ENCODE data around the gene DLL4. TPM values are rescaled to one million over a fixed set of nuclear protein-coding genes. Genes with fewer than 3 reads are reported as not detected.
"Not testable (repeated sequence)": the region's sequence is repeated elsewhere in the genome, so short reads cannot be mapped to it uniquely, and the experiment has no call there.

Gene DLL4
- total RNA-seq, 2 experiments from 2014 or later = not detected

DNA sequence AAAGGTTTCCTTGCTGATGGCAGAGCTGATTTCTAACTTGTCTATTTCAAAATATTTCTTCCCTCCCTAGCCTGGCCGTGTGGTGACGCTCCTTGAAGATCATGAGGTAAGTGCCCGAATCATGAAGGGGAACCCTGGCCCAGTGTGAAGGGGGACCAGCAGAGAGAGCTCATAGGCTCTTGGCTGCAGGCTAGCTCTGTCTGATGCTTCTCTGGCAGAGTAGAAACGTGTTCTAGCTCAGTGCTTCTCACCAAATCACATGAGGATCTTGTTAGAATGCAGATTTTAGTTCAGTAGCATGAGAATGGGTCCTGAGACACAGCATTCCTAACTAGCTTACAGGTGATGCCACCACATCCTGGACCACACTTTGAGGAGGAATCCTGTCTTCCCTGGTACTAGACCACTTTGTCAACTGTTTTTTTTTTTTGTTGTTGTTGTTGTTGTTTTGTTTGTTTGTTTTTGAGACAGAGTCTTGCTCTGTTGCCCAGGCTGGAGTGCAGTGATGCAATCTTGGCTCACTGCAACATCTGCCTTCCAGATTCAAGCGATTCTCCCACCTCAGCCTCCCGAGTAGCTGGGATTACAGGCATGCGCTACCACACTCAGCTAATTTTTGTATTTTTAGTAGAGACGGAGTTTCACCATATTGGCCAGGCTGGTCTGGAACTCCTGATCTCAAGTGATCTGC lies 25.2 kb downstream of the DLL4 start:
- Mint-ChIP-seq H3K4me3 (peak overlapping the region; percentile 88), H3K4me1 (peaks cover 44% of the 10 kb centered on the region), H3K36me3 (ENCODE audit: low read depth) (peaks cover 24% of the 10 kb centered on the region), H3K27ac (peak overlapping the region; percentile 66)
- CTCF ChIA-PET = interaction anchor here (0.7 to 5.6 kb wide), 6 partner anchors 10 to 1322 kb away, joined by 3 to 48 read pairs (median 10); partner anchors contain the start of gene CHP1
- not testable (repeated sequence) for H3K9me3 Mint-ChIP-seq, H3K27me3 Mint-ChIP-seq, DNase-seq
- POLR2A ChIA-PET = interaction anchor here (0.6 to 3.7 kb wide), 7 partner anchors 12 to 460 kb away, joined by 3 to 50 read pairs (median 3); partner anchors contain the start of genes CHP1, NUSAP1 and OIP5

DNA sequence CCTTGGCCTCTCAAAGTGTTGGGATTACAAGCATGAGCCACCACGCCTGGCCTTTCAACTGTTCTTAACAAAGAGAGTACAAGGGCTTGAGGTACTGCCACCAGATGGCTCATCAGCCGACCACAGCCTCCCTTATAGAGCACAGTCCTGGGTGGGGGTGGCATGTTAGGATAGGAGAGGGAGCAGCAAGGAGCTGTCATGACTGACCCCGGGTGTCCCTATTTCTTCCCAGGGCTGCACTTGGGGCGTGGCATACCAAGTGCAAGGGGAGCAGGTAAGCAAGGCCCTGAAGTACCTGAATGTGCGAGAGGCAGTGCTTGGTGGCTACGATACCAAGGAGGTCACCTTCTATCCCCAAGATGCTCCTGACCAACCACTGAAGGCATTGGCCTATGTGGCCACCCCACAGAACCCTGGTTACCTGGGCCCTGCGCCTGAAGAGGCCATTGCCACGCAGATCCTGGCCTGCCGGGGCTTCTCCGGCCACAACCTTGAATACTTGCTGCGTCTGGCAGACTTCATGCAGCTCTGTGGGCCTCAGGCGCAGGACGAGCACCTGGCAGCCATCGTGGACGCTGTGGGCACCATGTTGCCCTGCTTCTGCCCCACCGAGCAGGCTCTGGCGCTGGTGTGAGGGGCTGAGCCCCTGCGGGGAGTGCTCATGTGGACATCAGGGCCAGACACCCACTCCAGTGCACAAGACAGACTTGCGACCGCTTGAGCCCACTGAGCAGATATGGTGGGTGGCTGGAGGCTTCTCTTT lies 26.2 kb downstream of the DLL4 start:
- no peak for DNase-seq
- Mint-ChIP-seq H3K4me1 (peaks cover 46% of the 10 kb centered on the region), H3K9me3 (no peaks in the 10 kb centered on the region), H3K4me3 (peak overlapping the region; percentile 88), H3K36me3 (ENCODE audit: low read depth) (peaks cover 24% of the 10 kb centered on the region), H3K27ac (no peak overlapping the region), H3K27me3 (no peaks in the 10 kb centered on the region)
- ChIA-PET CTCF (interaction anchor here (0.7 to 5.6 kb wide), 4 partner anchors 14 to 1321 kb away, joined by 3 to 48 read pairs (median 8); no protein-coding TSS in a partner anchor), POLR2A (no interaction called here)

DNA sequence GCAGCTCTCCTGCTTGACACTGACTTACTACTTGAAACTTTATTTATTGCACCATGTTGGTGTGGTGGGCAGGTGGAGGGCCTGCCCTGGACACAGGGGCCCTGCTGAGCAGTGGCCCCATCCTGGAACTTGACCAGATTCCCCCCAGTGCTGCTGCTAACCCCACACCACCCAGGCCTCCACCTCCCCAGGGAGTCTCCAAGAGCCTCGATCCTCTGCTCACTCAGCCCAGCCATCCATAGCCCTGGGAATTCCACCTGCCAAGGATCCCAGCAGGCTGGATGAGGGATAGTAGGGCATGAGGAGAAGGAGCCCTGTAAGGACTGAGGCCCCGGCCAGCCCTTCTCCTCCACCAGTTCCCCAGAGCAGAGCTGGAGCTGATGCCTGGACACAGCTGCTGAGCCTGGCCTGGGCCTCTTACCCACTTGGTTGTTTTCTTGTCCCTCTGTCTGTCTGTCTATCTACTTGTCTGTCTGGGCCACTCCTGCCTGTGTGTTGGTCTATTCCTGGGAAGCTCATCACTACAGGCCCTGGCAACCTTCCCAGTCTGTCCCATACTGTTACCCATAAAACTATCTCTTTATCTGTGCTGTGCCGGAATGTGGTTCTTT lies 26.9 kb downstream of the DLL4 start:
- peak overlapping the region; percentile 41 for H3K4me3 Mint-ChIP-seq

GRCh38 chr15:40956541-40956982 lies 27.4 kb downstream of the DLL4 start:
- Mint-ChIP-seq H3K4me1 (peaks cover 45% of the 10 kb centered on the region), H3K27me3 (no peaks in the 10 kb centered on the region), H3K9me3 (no peaks in the 10 kb centered on the region), H3K27ac (no peak overlapping the region), H3K36me3 (ENCODE audit: low read depth) (peaks cover 24% of the 10 kb centered on the region), H3K4me3 (no peak overlapping the region)
- ChIA-PET POLR2A (interaction anchor here (1.5 kb wide), 1 partner anchor 14 kb away, joined by 3 read pairs; no protein-coding TSS in a partner anchor), CTCF (interaction anchor here (1.5 kb wide), 2 partner anchors 15 to 26 kb away, joined by 4 to 6 read pairs; no protein-coding TSS in a partner anchor)
- DNase-seq = no peak

More for the DNA sequence above, 26.9 kb downstream of the DLL4 start:
- Mint-ChIP-seq H3K27ac (no peak overlapping the region), H3K36me3 (ENCODE audit: low read depth) (peaks cover 24% of the 10 kb centered on the region), H3K9me3 (no peaks in the 10 kb centered on the region), H3K27me3 (no peaks in the 10 kb centered on the region), H3K4me1 (peaks cover 46% of the 10 kb centered on the region)
- CTCF ChIA-PET = interaction anchor here (1.5 kb wide), 2 partner anchors 14 to 26 kb away, joined by 4 to 6 read pairs; no protein-coding TSS in a partner anchor
- POLR2A ChIA-PET = interaction anchor here (1.5 kb wide), 1 partner anchor 13 kb away, joined by 3 read pairs; no protein-coding TSS in a partner anchor
- no peak for DNase-seq

- Mint-ChIP-seq H3K27me3 (no peaks in the 10 kb centered on the region), H3K36me3 (ENCODE audit: low read depth) (peaks cover 24% of the 10 kb centered on the region), H3K27ac (no peak overlapping the region), H3K4me1 (peaks cover 40% of the 10 kb centered on the region), H3K4me3 (no peak overlapping the region), H3K9me3 (no peaks in the 10 kb centered on the region)
- CTCF ChIA-PET = interaction anchor here (1.5 kb wide), 2 partner anchors 15 to 27 kb away, joined by 4 to 6 read pairs; no protein-coding TSS in a partner anchor
- POLR2A ChIA-PET = interaction anchor here (1.5 kb wide), 1 partner anchor 14 kb away, joined by 3 read pairs; no protein-coding TSS in a partner anchor
- DNase-seq = no peak
Observed at GRCh38 chr15:40957041-40957555, 28.0 kb downstream of the DLL4 start.

GRCh38 chr15:40957581-40958051 lies 28.5 kb downstream of the DLL4 start:
- Mint-ChIP-seq H3K4me1 (peaks cover 35% of the 10 kb centered on the region), H3K36me3 (ENCODE audit: low read depth) (peaks cover 24% of the 10 kb centered on the region), H3K9me3 (no peaks in the 10 kb centered on the region), H3K27me3 (no peaks in the 10 kb centered on the region), H3K4me3 (no peak overlapping the region), H3K27ac (no peak overlapping the region)
- CTCF ChIA-PET = interaction anchor here (1.5 kb wide), 1 partner anchor 16 kb away, joined by 6 read pairs; no protein-coding TSS in a partner anchor
- no peak for DNase-seq
- POLR2A ChIA-PET = interaction anchor here (1.5 kb wide), 1 partner anchor 15 kb away, joined by 3 read pairs; no protein-coding TSS in a partner anchor

DNA sequence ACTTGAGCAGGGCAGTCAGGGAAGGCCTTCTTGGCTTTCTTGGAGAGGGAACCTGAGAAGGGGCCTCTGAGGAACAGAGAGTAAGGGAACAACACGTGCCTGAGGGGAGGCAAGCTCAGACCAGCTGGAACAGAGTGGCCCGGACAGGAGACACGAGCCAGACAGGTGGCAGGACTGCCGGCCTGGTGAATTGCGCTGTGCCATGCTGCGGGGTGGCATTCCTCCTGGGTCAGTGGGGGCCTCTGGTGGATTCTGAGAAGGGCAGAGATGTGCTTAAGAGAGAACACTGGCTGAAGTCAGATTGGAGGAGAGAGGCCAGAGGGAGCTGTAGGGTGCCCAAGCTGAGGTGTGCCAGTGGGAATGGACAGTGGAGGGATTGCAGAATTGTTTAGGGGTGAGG lies 29.0 kb downstream of the DLL4 start:
- ChIA-PET CTCF (interaction anchor here (0.8 kb wide), 1 partner anchor 27 kb away, joined by 3 read pairs; no protein-coding TSS in a partner anchor), POLR2A (no interaction called here)
- no peaks in the 10 kb centered on the region for H3K27me3 Mint-ChIP-seq
- H3K4me1 Mint-ChIP-seq = peaks cover 32% of the 10 kb centered on the region
- DNase-seq = no peak
- H3K4me3 Mint-ChIP-seq = no peak overlapping the region
- H3K36me3 Mint-ChIP-seq (ENCODE audit: low read depth) = peaks cover 23% of the 10 kb centered on the region
- no peaks in the 10 kb centered on the region for H3K9me3 Mint-ChIP-seq
- H3K27ac Mint-ChIP-seq = no peak overlapping the region

GRCh38 chr15:40958723-40959122 lies 29.6 kb downstream of the DLL4 start:
- no peaks in the 10 kb centered on the region for H3K27me3 Mint-ChIP-seq
- CTCF ChIA-PET = interaction anchor here (0.8 kb wide), 1 partner anchor 28 kb away, joined by 3 read pairs; no protein-coding TSS in a partner anchor
- H3K4me3 Mint-ChIP-seq = no peak overlapping the region
- H3K27ac Mint-ChIP-seq = no peak overlapping the region
- POLR2A ChIA-PET = no interaction called here
- DNase-seq = no peak
- H3K4me1 Mint-ChIP-seq = peaks cover 27% of the 10 kb centered on the region
- H3K9me3 Mint-ChIP-seq = no peaks in the 10 kb centered on the region
- H3K36me3 Mint-ChIP-seq (ENCODE audit: low read depth) = peaks cover 20% of the 10 kb centered on the region

DNA sequence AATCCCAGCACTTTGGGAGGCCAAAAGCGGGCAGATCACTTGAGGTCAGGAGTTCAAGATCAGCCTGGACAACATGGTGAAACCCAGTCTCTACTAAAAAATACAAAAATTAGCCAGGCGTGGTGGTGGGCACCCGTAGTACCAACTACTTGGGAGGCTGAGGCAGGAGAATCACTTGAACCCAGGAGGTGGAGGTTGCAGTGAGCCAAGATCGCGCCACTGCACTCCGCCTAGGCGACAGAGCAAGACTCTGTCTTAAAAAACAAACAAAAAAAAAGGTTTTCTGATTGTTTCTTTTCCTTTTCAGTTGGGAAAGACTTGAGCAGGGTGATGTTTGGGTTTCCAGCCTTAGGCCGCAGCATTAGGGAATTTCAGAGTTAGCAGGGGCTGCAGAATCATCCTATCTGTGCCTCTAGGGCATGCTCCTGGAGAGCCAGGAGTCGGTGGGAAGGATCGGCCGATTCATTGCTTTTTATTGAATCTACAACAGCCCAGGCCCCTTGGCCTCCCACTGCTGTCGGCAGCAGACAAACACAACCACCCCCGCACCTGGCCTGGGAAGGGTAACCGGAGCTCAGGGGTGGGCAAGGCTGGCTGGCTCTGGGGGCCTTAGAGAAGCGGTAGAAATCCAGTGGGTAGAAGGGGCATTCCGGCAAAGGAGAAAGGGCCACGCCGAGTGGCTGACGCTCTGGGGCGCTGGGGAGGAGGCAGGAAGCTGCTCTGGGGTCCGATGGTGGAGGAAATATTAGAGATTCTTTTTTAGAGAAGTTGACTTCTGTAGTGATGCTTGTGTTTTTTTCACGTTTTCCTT lies 30.4 kb downstream of the DLL4 start:
- peaks cover 13% of the 10 kb centered on the region for H3K36me3 Mint-ChIP-seq (ENCODE audit: low read depth)
- no peak overlapping the region for H3K4me3 Mint-ChIP-seq
- ChIA-PET CTCF (no interaction called here), POLR2A (no interaction called here)
- H3K4me1 Mint-ChIP-seq = peaks cover 19% of the 10 kb centered on the region
- no peaks in the 10 kb centered on the region for H3K27me3 Mint-ChIP-seq
- no peak for DNase-seq
- H3K9me3 Mint-ChIP-seq = no peaks in the 10 kb centered on the region
- H3K27ac Mint-ChIP-seq = no peak overlapping the region

GRCh38 chr15:40960151-40960885 lies 31.2 kb downstream of the DLL4 start:
- no peak for DNase-seq
- no peaks in the 10 kb centered on the region for H3K9me3 Mint-ChIP-seq
- H3K36me3 Mint-ChIP-seq (ENCODE audit: low read depth) = peaks cover 12% of the 10 kb centered on the region
- no peak overlapping the region for H3K27ac Mint-ChIP-seq
- H3K4me3 Mint-ChIP-seq = no peak overlapping the region
- no peaks in the 10 kb centered on the region for H3K27me3 Mint-ChIP-seq
- POLR2A ChIA-PET = no interaction called here
- H3K4me1 Mint-ChIP-seq = peaks cover 12% of the 10 kb centered on the region
- CTCF ChIA-PET = no interaction called here

- Mint-ChIP-seq H3K4me3 (no peak overlapping the region), H3K36me3 (ENCODE audit: low read depth) (peaks cover 8% of the 10 kb centered on the region), H3K27ac (no peak overlapping the region), H3K27me3 (no peaks in the 10 kb centered on the region), H3K9me3 (no peaks in the 10 kb centered on the region), H3K4me1 (peaks cover 8% of the 10 kb centered on the region)
- ChIA-PET CTCF (no interaction called here), POLR2A (no interaction called here)
- no peak for DNase-seq
Observed at GRCh38 chr15:40960925-40961324, 31.8 kb downstream of the DLL4 start.
